ENCODE results near the gene OR1K1.

Gene OR1K1, protein sequence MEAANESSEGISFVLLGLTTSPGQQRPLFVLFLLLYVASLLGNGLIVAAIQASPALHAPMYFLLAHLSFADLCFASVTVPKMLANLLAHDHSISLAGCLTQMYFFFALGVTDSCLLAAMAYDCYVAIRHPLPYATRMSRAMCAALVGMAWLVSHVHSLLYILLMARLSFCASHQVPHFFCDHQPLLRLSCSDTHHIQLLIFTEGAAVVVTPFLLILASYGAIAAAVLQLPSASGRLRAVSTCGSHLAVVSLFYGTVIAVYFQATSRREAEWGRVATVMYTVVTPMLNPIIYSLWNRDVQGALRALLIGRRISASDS

DNA sequence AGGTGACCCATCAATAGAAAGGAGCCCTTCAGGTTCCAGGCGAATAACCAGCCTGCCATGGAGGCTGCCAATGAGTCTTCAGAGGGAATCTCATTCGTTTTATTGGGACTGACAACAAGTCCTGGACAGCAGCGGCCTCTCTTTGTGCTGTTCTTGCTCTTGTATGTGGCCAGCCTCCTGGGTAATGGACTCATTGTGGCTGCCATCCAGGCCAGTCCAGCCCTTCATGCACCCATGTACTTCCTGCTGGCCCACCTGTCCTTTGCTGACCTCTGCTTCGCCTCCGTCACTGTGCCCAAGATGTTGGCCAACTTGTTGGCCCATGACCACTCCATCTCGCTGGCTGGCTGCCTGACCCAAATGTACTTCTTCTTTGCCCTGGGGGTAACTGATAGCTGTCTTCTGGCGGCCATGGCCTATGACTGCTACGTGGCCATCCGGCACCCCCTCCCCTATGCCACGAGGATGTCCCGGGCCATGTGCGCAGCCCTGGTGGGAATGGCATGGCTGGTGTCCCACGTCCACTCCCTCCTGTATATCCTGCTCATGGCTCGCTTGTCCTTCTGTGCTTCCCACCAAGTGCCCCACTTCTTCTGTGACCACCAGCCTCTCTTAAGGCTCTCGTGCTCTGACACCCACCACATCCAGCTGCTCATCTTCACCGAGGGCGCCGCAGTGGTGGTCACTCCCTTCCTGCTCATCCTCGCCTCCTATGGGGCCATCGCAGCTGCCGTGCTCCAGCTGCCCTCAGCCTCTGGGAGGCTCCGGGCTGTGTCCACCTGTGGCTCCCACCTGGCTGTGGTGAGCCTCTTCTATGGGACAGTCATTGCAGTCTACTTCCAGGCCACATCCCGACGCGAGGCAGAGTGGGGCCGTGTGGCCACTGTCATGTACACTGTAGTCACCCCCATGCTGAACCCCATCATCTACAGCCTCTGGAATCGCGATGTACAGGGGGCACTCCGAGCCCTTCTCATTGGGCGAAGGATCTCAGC is at the start of gene OR1K1:
Gene OR1K1, plus strand, starts transcription at position 58 of the 995 bp plus-strand sequence. Its CDS starts 0 bp downstream, at position 58.
- Histone ChIP-seq H3K79me2 (ENCODE audit: control insufficient read depth, low read length) (no peaks in the 10 kb centered on the region), H3K36me3 (ENCODE audit: control insufficient read depth, low read length) (no peaks in the 10 kb centered on the region), H3K9me2 (replicated peaks; ENCODE audit: control insufficient read depth, low read length) (no peaks in the 10 kb centered on the region), H3K27ac (ENCODE audit: low read depth, low read length) (no peak within 1 kb of the TSS), H3K4me1 (ENCODE audit: control insufficient read depth, low read length) (no peaks in the 10 kb centered on the region), H3K4me2 (ENCODE audit: low read length) (no peak within 1 kb of the TSS), H3K4me3 (ENCODE audit: low read length) (no peak within 1 kb of the TSS), H4K20me1 (ENCODE audit: control insufficient read depth, insufficient read depth, low read depth, low read length) (no peaks in the 10 kb centered on the region), H3K9me3 (ENCODE audit: control insufficient read depth, insufficient read depth, low read length) (no peaks in the 10 kb centered on the region), H3F3A (ENCODE audit: control insufficient read depth, insufficient read depth) (no peaks in the 10 kb centered on the region), H3K27me3 (ENCODE audit: control insufficient read depth, low read length) (no peaks in the 10 kb centered on the region)
- TF ChIP-seq EZH2phosphoT487 (IDR thresholded peaks at IDR 0.05; ENCODE audit: borderline replicate concordance, low read length) = no peak
- TF ChIP-seq, protein P1, sequence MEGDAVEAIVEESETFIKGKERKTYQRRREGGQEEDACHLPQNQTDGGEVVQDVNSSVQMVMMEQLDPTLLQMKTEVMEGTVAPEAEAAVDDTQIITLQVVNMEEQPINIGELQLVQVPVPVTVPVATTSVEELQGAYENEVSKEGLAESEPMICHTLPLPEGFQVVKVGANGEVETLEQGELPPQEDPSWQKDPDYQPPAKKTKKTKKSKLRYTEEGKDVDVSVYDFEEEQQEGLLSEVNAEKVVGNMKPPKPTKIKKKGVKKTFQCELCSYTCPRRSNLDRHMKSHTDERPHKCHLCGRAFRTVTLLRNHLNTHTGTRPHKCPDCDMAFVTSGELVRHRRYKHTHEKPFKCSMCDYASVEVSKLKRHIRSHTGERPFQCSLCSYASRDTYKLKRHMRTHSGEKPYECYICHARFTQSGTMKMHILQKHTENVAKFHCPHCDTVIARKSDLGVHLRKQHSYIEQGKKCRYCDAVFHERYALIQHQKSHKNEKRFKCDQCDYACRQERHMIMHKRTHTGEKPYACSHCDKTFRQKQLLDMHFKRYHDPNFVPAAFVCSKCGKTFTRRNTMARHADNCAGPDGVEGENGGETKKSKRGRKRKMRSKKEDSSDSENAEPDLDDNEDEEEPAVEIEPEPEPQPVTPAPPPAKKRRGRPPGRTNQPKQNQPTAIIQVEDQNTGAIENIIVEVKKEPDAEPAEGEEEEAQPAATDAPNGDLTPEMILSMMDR (IDR thresholded peaks at IDR 0.05; ENCODE audit: low read depth, low read length, poor library complexity, severe bottlenecking) = no peak

DNA sequence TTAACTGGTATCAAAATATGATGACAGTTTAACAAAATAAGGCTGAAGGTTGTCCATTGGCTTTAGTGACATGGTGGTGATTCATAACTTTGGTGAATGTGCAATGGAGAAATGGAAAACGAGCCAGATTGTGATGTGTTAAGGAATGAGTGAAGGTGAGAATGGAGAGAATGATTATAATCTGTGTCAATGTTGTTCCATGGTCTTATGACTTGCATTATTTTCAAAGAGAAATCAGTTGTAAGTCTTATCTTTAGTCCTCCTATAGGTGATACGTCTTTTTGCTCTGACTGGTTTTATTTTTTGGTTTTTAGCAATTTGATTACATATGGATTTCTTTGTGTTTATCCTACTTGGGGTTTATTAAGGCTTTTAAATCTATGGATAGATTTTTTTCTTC is 45.1 kb upstream of the OR1K1 start:
- Histone ChIP-seq H3K4me3 (ENCODE audit: low read length) (no peak overlapping the region), H3K9me3 (ENCODE audit: control insufficient read depth, insufficient read depth, low read length) (peaks cover 4% of the 10 kb centered on the region; the same call in 1 of the 2 replicates), H3K27me3 (ENCODE audit: control insufficient read depth, low read length) (no peaks in the 10 kb centered on the region; the same call in 1 of the 2 replicates), H3F3A (ENCODE audit: control insufficient read depth, insufficient read depth) (no peaks in the 10 kb centered on the region), H3K4me2 (ENCODE audit: low read length) (no peak overlapping the region), H3K9me2 (replicated peaks; ENCODE audit: control insufficient read depth, low read length) (no peaks in the 10 kb centered on the region), H4K20me1 (ENCODE audit: control insufficient read depth, insufficient read depth, low read depth, low read length) (no peaks in the 10 kb centered on the region), H3K36me3 (ENCODE audit: control insufficient read depth, low read length) (no peaks in the 10 kb centered on the region), H3K79me2 (ENCODE audit: control insufficient read depth, low read length) (no peaks in the 10 kb centered on the region), H3K4me1 (ENCODE audit: control insufficient read depth, low read length) (no peaks in the 10 kb centered on the region), H3K27ac (ENCODE audit: low read depth, low read length) (no peak overlapping the region)
- no peak for TF ChIP-seq EZH2phosphoT487 (IDR thresholded peaks at IDR 0.05; ENCODE audit: borderline replicate concordance, low read length)
- TF ChIP-seq, protein P1 (IDR thresholded peaks at IDR 0.05; ENCODE audit: low read depth, low read length, poor library complexity, severe bottlenecking) = no peak

DNA sequence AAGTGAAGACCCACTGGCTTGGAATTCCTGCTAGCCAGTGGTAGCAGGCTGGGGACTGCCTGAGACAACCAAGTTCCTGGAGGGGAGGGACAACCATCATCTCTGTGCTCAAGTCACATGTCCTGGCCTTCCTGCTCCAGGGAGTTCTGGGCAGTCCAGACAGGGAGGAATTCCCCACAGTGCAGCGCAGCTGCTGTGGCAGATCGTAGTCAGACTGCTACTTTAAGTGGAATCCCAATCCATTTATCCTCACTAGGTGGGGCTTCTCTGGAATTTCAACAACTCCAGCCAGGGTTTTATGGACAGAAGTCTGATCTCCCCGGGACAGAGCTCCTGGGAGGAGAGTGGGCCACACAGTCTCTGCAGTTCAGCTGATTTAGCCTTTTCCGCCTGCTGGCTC is 32.1 kb upstream of the OR1K1 start:
- Histone ChIP-seq H3K27me3 (ENCODE audit: control insufficient read depth, low read length) (no peaks in the 10 kb centered on the region), H3K4me3 (ENCODE audit: low read length) (no peak overlapping the region), H3K27ac (ENCODE audit: low read depth, low read length) (no peak overlapping the region), H3K9me2 (replicated peaks; ENCODE audit: control insufficient read depth, low read length) (no peaks in the 10 kb centered on the region), H3K79me2 (ENCODE audit: control insufficient read depth, low read length) (no peaks in the 10 kb centered on the region), H3K9me3 (ENCODE audit: control insufficient read depth, insufficient read depth, low read length) (no peaks in the 10 kb centered on the region), H4K20me1 (ENCODE audit: control insufficient read depth, insufficient read depth, low read depth, low read length) (no peaks in the 10 kb centered on the region), H3F3A (ENCODE audit: control insufficient read depth, insufficient read depth) (no peaks in the 10 kb centered on the region), H3K4me2 (ENCODE audit: low read length) (no peak overlapping the region), H3K4me1 (ENCODE audit: control insufficient read depth, low read length) (no peaks in the 10 kb centered on the region), H3K36me3 (ENCODE audit: control insufficient read depth, low read length) (no peaks in the 10 kb centered on the region)
- TF ChIP-seq, protein P1 (IDR thresholded peaks at IDR 0.05; ENCODE audit: low read depth, low read length, poor library complexity, severe bottlenecking) = no peak
- TF ChIP-seq EZH2phosphoT487 (IDR thresholded peaks at IDR 0.05; ENCODE audit: borderline replicate concordance, low read length) = no peak
